ENCODE results near the gene MIGA1.

GRCh38 chr1:77925956-77926355 lies 146.5 kb downstream of the MIGA1 start:
- TF ChIP-seq NR3C1 (IDR thresholded peaks at IDR 0.05) (no peak), CTCF (IDR thresholded peaks at IDR 0.05) (no peak), ZFP36 (IDR thresholded peaks at IDR 0.05; ENCODE audit: borderline replicate concordance, partially characterized antibody) (no peak), POLR2A (IDR thresholded peaks at IDR 0.05; ENCODE audit: low read length) (no peak), POLR2AphosphoS2 (conservative IDR thresholded peaks at IDR 0.05; ENCODE audit: low read length) (no peak), EP300 (IDR thresholded peaks at IDR 0.05) (no peak), GATA3 (IDR thresholded peaks at IDR 0.05; ENCODE audit: borderline replicate concordance) (no peak), REST (IDR thresholded peaks at IDR 0.05) (no peak), SMC3 (IDR thresholded peaks at IDR 0.05) (no peak), USF2 (IDR thresholded peaks at IDR 0.05) (no peak), MAX (IDR thresholded peaks at IDR 0.05) (no peak), KDM5A (IDR thresholded peaks at IDR 0.05) (no peak)
- TF ChIP-seq, protein P1, sequence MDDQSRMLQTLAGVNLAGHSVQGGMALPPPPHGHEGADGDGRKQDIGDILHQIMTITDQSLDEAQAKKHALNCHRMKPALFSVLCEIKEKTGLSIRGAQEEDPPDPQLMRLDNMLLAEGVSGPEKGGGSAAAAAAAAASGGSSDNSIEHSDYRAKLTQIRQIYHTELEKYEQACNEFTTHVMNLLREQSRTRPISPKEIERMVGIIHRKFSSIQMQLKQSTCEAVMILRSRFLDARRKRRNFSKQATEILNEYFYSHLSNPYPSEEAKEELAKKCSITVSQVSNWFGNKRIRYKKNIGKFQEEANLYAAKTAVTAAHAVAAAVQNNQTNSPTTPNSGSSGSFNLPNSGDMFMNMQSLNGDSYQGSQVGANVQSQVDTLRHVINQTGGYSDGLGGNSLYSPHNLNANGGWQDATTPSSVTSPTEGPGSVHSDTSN (IDR thresholded peaks at IDR 0.05): no peak
